ENCODE results near the gene ARF1. TPM values are rescaled to one million over a fixed set of nuclear protein-coding genes. Genes with fewer than 3 reads are reported as not detected.
A peak's percentile ranks its signal among the peaks of the same experiment; 100 is the strongest.

ARF1 gene
- total RNA-seq, 1 donor from 2014 or later, result 339 TPM

GRCh38 chr1:228100822-228101613, 18.5 kb downstream of the ARF1 start:
- TF ChIP-seq CTCF (IDR thresholded peaks at IDR 0.05), result no peak
- DNase-seq (ENCODE audit: low spot score), result peak; percentile 67
- Mint-ChIP-seq H3K27ac (ENCODE audit: unreplicated experiment) (peak overlapping the region; percentile 76), H3K27me3 (ENCODE audit: low read depth) (no peaks in the 10 kb centered on the region), H3K4me1 (ENCODE audit: low read depth) (peaks cover 28% of the 10 kb centered on the region), H3K36me3 (ENCODE audit: low read depth) (peaks cover 14% of the 10 kb centered on the region), H3K9me3 (ENCODE audit: low read depth) (no peaks in the 10 kb centered on the region), H3K4me3 (ENCODE audit: unreplicated experiment) (peak overlapping the region; percentile 91)

DNA sequence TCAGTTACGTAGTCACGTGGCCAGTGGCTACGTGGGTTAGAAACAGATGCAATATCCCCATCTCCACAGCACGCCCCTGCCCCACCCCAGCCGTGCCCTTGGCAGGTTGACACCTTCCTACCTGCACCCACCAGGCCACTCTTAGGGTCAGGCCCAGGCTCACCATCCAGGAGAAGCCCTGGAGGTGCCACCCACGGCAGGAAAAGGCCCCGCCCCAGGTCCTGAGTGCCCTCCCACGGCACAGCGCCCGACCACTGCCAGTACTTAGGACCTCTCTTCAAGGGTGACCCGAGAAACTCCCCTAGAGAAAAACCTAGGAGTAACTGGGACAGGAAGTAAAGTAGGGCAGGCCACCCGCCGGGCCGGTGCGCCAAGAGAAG, 19.1 kb downstream of the ARF1 start:
- no peaks in the 10 kb centered on the region for H3K9me3 Mint-ChIP-seq (ENCODE audit: low read depth)
- H3K4me1 Mint-ChIP-seq (ENCODE audit: low read depth), result peaks cover 27% of the 10 kb centered on the region
- H3K36me3 Mint-ChIP-seq (ENCODE audit: low read depth), result peaks cover 14% of the 10 kb centered on the region
- H3K27me3 Mint-ChIP-seq (ENCODE audit: low read depth), result no peaks in the 10 kb centered on the region
- H3K27ac Mint-ChIP-seq (ENCODE audit: unreplicated experiment), result peak overlapping the region; percentile 76
- no peak for TF ChIP-seq CTCF (IDR thresholded peaks at IDR 0.05)
- peak overlapping the region; percentile 91 for H3K4me3 Mint-ChIP-seq (ENCODE audit: unreplicated experiment)
- DNase-seq (ENCODE audit: low spot score), result no peak

DNA sequence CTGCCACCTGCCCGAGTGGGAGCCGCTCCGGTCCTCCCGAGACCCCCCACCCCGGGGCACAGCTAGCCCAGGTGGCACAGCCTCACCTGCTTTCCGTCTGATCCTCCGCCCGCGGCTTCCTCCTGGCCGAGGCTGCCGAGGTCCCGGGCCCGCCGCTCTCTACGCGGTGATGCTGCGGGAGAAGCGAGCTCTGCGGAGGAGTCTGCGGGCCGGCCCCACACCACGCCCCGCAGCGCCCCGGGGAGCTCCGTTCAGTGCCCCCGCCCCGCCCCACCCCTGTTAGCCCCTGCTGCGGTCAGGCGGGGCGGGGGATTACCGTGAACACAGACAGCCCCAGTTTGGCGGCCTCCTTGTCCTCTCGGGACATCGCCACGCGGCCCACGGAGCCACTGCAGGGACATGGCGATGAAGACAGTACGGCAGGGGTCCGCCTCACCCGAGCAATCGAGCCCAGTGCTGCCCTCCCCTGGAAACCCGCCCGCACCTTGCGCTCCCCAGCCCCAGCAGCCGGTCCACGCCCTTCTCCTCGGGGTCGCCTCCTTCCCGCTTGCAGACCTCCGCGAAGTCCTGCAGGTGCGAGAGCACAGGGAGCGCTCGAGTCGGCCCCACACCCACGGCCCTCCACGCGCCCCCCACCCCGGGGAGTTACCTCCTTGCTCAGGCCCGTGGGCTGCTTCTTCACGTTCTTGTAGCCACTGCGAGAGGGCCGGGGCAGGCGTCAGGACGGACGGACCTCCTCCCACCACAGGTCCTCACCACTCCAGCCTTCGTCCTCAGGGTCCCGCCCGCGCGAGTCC, 19.7 kb downstream of the ARF1 start:
- Mint-ChIP-seq H3K27ac (ENCODE audit: unreplicated experiment) (peak overlapping the region; percentile 59), H3K9me3 (ENCODE audit: low read depth) (no peaks in the 10 kb centered on the region), H3K4me1 (ENCODE audit: low read depth) (peaks cover 27% of the 10 kb centered on the region), H3K27me3 (ENCODE audit: low read depth) (no peaks in the 10 kb centered on the region), H3K36me3 (ENCODE audit: low read depth) (peaks cover 18% of the 10 kb centered on the region), H3K4me3 (ENCODE audit: unreplicated experiment) (peak overlapping the region; percentile 91)
- TF ChIP-seq CTCF (IDR thresholded peaks at IDR 0.05), result peak; percentile 68
- DNase-seq (ENCODE audit: low spot score), result no peak

DNA sequence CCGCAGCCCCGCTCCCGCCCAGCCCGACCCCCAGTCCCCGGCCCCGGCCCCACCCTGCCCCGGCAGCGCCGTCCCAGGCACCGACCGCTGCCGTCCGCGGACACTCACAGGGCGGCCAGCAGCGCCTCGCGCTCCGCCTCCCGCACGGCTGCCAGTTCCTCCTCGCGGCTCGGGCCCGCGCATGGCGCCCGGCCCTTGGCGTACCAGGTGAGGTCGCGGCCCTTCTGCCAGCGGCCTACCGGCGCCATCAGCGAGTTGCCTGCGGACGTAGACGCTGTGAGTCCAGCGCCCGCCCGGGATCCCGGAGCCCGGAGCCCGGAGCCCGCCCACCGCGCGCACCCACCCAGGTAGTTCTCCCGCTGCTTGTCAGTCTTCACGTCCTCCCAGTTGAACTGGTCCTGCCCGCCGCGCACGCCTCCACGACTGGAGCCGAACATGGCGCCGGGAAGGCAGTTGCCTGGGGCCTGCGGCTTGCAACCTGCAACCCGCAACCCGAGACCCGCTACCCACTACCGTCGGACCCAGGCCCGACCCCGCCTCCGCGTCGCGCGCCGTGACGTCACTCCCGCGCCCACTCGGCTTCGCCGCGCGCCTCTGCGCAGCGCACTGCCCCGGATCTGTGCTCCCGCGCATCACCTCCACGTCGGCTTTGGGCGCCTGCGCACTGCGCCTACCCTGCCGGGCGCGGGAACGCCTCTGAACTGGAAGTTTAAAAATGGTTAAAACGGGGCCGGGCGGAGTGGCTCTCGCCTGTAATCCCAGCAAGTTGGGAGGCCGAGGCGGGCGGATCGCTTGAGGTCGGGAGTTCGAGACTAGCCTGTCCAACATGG, 20.5 kb downstream of the ARF1 start, which contains the start of gene C1orf35:
C1orf35 (minus strand) TSS at position 535 of the 830 bp plus-strand sequence; CDS start at position 437, 98 bp downstream.
- Mint-ChIP-seq H3K27ac (ENCODE audit: unreplicated experiment) (peak within 1 kb of the TSS; percentile 92), H3K27me3 (ENCODE audit: low read depth) (no peaks in the 10 kb centered on the region)

More for the DNA sequence above, 20.5 kb downstream of the ARF1 start, which contains the start of gene C1orf35:
- peaks cover 12% of the 10 kb centered on the region for H3K36me3 Mint-ChIP-seq (ENCODE audit: low read depth)
- H3K4me1 Mint-ChIP-seq (ENCODE audit: low read depth), result peaks cover 31% of the 10 kb centered on the region
- peak within 1 kb of the TSS; percentile 91 for H3K4me3 Mint-ChIP-seq (ENCODE audit: unreplicated experiment)
- no peaks in the 10 kb centered on the region for H3K9me3 Mint-ChIP-seq (ENCODE audit: low read depth)
- DNase-seq (ENCODE audit: low spot score), result no peak
- TF ChIP-seq CTCF (IDR thresholded peaks at IDR 0.05), result no peak

Measured in chondrocyte (in vitro differentiated cells).